ENCODE measurements around the gene AIG1. TPM values are rescaled to one million over a fixed set of nuclear protein-coding genes. Genes with fewer than 3 reads are reported as not detected.

The AIG1 gene
- polyA plus RNA-seq, 1 of the 3 experiments (the other 2 are of a cell fraction) = 36.8 TPM

GRCh38 chr6:143348531-143348930, 287.8 kb downstream of the AIG1 start (continued):
- no peak for TF ChIP-seq FOXM1 (IDR thresholded peaks at IDR 0.05; ENCODE audit: low read depth)
- TF ChIP-seq TAF1 (IDR thresholded peaks at IDR 0.05; ENCODE audit: borderline replicate concordance, low read depth, low read length) = no peak
- TF ChIP-seq EZH2phosphoT487 (IDR thresholded peaks at IDR 0.05; ENCODE audit: borderline replicate concordance, low read depth) = no peak
- TF ChIP-seq, protein P1, sequence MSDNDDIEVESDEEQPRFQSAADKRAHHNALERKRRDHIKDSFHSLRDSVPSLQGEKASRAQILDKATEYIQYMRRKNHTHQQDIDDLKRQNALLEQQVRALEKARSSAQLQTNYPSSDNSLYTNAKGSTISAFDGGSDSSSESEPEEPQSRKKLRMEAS (IDR thresholded peaks at IDR 0.05; ENCODE audit: low read depth) = no peak

- DNase-seq = no peak
- Histone ChIP-seq H4K20me1 (ENCODE audit: insufficient read depth) (no peaks in the 10 kb centered on the region), H3K4me3 (ENCODE audit: low read depth in 2 of 2, low read length in 1 of 2) (no peak overlapping the region), H3K4me1 (ENCODE audit: control insufficient read depth in 1 of 2, insufficient read depth in 2 of 2, low read depth in 1 of 2, low read length in 1 of 2) (peaks cover 0 to 3% of the 10 kb centered on the region in 2 experiments; a peak in 1 of 4 replicates), H3K79me2 (ENCODE audit: insufficient read depth) (no peaks in the 10 kb centered on the region), H3K9me2 (no peaks in the 10 kb centered on the region), H3K4me2 (no peak overlapping the region), H3K36me3 (replicated peaks in 1 of 2; ENCODE audit: control insufficient read depth in 1 of 2, insufficient read depth in 2 of 2, low read length in 1 of 2) (no peaks in the 10 kb centered on the region), H3K9ac (no peak overlapping the region), H2AFZ (ENCODE audit: low read depth) (no peak overlapping the region), H3K9me3 (no peaks in the 10 kb centered on the region), H3K27ac (ENCODE audit: low read depth in 2 of 2, low read length in 1 of 2) (no peak overlapping the region), H3K27me3 (ENCODE audit: insufficient read depth) (no peaks in the 10 kb centered on the region), H3F3A (replicated peaks; ENCODE audit: insufficient read depth) (peaks cover 8% of the 10 kb centered on the region)
- ChIA-PET CTCF (interaction anchor here (3.1 kb wide), 1 partner anchor 12 kb away, joined by 10 read pairs; no protein-coding TSS in a partner anchor), POLR2A (no interaction called here)
- TF ChIP-seq ELF1 (IDR thresholded peaks at IDR 0.05) = no peak
- TF ChIP-seq POLR2AphosphoS5 (IDR thresholded peaks at IDR 0.05; ENCODE audit: low read depth, low read length) = no peak
- no peak for TF ChIP-seq YY1 (IDR thresholded peaks at IDR 0.05; ENCODE audit: low read depth)
- no peak for TF ChIP-seq GABPA (IDR thresholded peaks at IDR 0.05; ENCODE audit: low read depth)
- no peak for TF ChIP-seq RAD21 (IDR thresholded peaks at IDR 0.05; ENCODE audit: low read length)
- TF ChIP-seq, protein P2, sequence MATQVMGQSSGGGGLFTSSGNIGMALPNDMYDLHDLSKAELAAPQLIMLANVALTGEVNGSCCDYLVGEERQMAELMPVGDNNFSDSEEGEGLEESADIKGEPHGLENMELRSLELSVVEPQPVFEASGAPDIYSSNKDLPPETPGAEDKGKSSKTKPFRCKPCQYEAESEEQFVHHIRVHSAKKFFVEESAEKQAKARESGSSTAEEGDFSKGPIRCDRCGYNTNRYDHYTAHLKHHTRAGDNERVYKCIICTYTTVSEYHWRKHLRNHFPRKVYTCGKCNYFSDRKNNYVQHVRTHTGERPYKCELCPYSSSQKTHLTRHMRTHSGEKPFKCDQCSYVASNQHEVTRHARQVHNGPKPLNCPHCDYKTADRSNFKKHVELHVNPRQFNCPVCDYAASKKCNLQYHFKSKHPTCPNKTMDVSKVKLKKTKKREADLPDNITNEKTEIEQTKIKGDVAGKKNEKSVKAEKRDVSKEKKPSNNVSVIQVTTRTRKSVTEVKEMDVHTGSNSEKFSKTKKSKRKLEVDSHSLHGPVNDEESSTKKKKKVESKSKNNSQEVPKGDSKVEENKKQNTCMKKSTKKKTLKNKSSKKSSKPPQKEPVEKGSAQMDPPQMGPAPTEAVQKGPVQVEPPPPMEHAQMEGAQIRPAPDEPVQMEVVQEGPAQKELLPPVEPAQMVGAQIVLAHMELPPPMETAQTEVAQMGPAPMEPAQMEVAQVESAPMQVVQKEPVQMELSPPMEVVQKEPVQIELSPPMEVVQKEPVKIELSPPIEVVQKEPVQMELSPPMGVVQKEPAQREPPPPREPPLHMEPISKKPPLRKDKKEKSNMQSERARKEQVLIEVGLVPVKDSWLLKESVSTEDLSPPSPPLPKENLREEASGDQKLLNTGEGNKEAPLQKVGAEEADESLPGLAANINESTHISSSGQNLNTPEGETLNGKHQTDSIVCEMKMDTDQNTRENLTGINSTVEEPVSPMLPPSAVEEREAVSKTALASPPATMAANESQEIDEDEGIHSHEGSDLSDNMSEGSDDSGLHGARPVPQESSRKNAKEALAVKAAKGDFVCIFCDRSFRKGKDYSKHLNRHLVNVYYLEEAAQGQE (IDR thresholded peaks at IDR 0.05; ENCODE audit: low read depth, low read length) = no peak
- TF ChIP-seq RCOR1 (IDR thresholded peaks at IDR 0.05; ENCODE audit: low read length) = no peak
- TF ChIP-seq EP300 (IDR thresholded peaks at IDR 0.05; ENCODE audit: borderline replicate concordance in 1 of 2, low read depth in 1 of 2, low read length in 1 of 2) = no peak
- no peak for TF ChIP-seq TEAD4 (IDR thresholded peaks at IDR 0.05; ENCODE audit: borderline replicate concordance, insufficient read depth)
- TF ChIP-seq TCF12 (IDR thresholded peaks at IDR 0.05) = no peak
- no peak for TF ChIP-seq NFIC (IDR thresholded peaks at IDR 0.05; ENCODE audit: borderline replicate concordance)
- TF ChIP-seq RFX5 (IDR thresholded peaks at IDR 0.05; ENCODE audit: low read length) = no peak
- no peak for TF ChIP-seq EZH2phosphoT487 (IDR thresholded peaks at IDR 0.05; ENCODE audit: borderline replicate concordance, low read depth)
- no peak for TF ChIP-seq GATA2 (CRISPR knock-in tag; IDR thresholded peaks at IDR 0.05)
- TF ChIP-seq RXRA (IDR thresholded peaks at IDR 0.05; ENCODE audit: borderline replicate concordance, low read depth) = no peak
- TF ChIP-seq CTCF (IDR thresholded peaks at IDR 0.05) = no peak
- no peak for TF ChIP-seq SMC3 (IDR thresholded peaks at IDR 0.05; ENCODE audit: low read depth, low read length)
- WGBS (ENCODE audit: low lambda C conversion rate) = 86% methylated on average over 1 of the region's 1 CpG
These were observed 288.8 kb downstream of the AIG1 start for GRCh38 chr6:143349530-143349929.
